HepG2 (cell line): ENCODE data around the gene NR1H2. TPM values are rescaled to one million over a fixed set of nuclear protein-coding genes. Genes with fewer than 3 reads are reported as not detected.
A peak's percentile ranks its signal among the peaks of the same experiment; 100 is the strongest.

ENCODE experiments used
- FOXA1 ChIP-seq, 2 experiments: fragments of 450-650 bp in 1 of 2; sonication (generic) in 1 of 2; formaldehyde crosslinking in 1 of 2; IDR thresholded peaks; 2 replicates each; pipeline versions ENCODE4 v1.4.0 to v1.6.1; 2016 to 2020; ENCODE audit warnings: missing genetic modification reagents in 1 of 2
- GRHL1 ChIP-seq: sonication (generic); formaldehyde crosslinking; conservative IDR thresholded peaks from 2 replicates; pipeline ENCODE4 v1.8.0; 2022; ENCODE audit warnings: missing genetic modification reagents
- KMT2B ChIP-seq: IDR thresholded peaks from 2 replicates; pipeline ENCODE4 v1.6.1; 2016; ENCODE audit warnings: missing genetic modification reagents, missing compliant biosample characterization
- MEIS1 ChIP-seq: sonication (generic); formaldehyde crosslinking; IDR thresholded peaks from 2 replicates; pipeline ENCODE4 v1.9.0; 2021; ENCODE audit warnings: mild to moderate bottlenecking, missing genetic modification reagents, moderate library complexity, borderline replicate concordance
- MIXL1 ChIP-seq: IDR thresholded peaks from 2 replicates; pipeline ENCODE4 v1.6.1; 2016
- NFKBIZ ChIP-seq: IDR thresholded peaks from 2 replicates; pipeline ENCODE4 v1.6.1; 2018; ENCODE audit warnings: missing genetic modification reagents, missing compliant biosample characterization
- RCOR2 ChIP-seq: IDR thresholded peaks from 2 replicates; pipeline ENCODE4 v1.6.1; 2016; ENCODE audit warnings: missing biosample characterization, missing genetic modification reagents
- ZFX ChIP-seq: sonication (generic); formaldehyde crosslinking; IDR thresholded peaks from 2 replicates; pipeline ENCODE4 v1.4.0; 2020; ENCODE audit warnings: mild to moderate bottlenecking, low read depth, missing genetic modification reagents, moderate library complexity
- ZNF18 ChIP-seq: sonication (generic); formaldehyde crosslinking; IDR thresholded peaks from 2 replicates; pipeline ENCODE4 v1.8.0; 2022; ENCODE audit warnings: mild to moderate bottlenecking, missing genetic modification reagents; ENCODE audit not compliant: insufficient replicate concordance
- ZNF256 ChIP-seq: sonication (generic); formaldehyde crosslinking; conservative IDR thresholded peaks from 2 replicates; pipeline ENCODE4 v1.4.0; 2020; ENCODE audit warnings: missing genetic modification reagents
- ZNF383 ChIP-seq: sonication (generic); formaldehyde crosslinking; IDR thresholded peaks from 2 replicates; pipeline ENCODE4 v1.4.0; 2020; ENCODE audit warnings: missing genetic modification reagents, mild to moderate bottlenecking, borderline replicate concordance
- ZNF761 ChIP-seq: sonication (generic); formaldehyde crosslinking; conservative IDR thresholded peaks from 2 replicates; pipeline ENCODE4 v1.4.0; 2020; ENCODE audit warnings: mild to moderate bottlenecking, missing genetic modification reagents
- polyA plus RNA-seq, 8 experiments: library from polyadenylated mRNA; depleted of rRNA in 3 of 8; stranded (reverse) in 7 of 8; unstranded in 1 of 8; fragments of >200 nt; fragmentation: Illumina TruSeq in 4 of 8; extraction: Trizol in 4 of 8; gene quantifications; 2 replicates each; pipeline versions ENCODE4 v1.2.1 to v1.2.3, GENCODE V29; 2011 to 2016; ENCODE audit warnings: low read depth in 4 of 8, missing spikeins in 1 of 8, mixed read lengths in 1 of 8; ENCODE audit not compliant: insufficient read depth in 1 of 8
- total RNA-seq, 5 experiments: library from RNA; depleted of rRNA; stranded (reverse); fragments of >200 nt; fragmentation: Illumina TruSeq; extraction: Trizol; gene quantifications; 2 replicates each; pipeline ENCODE4 v1.2.3, GENCODE V29; 2016; ENCODE audit warnings: low read depth in 1 of 5
- TF ChIP-seq, protein P1 (sequence below): sonication (generic); formaldehyde crosslinking; IDR thresholded peaks from 2 replicates; pipeline ENCODE4 v1.5.0; 2020; ENCODE audit warnings: mild to moderate bottlenecking, missing genetic modification reagents, borderline replicate concordance
- TF ChIP-seq, protein P2 (sequence below), 2 experiments: sonication (generic) in 1 of 2; formaldehyde crosslinking in 1 of 2; IDR thresholded peaks; 2 replicates each; pipeline versions ENCODE4 v1.4.0 to v1.6.1; 2018 to 2020; ENCODE audit warnings: missing genetic modification reagents in 2 of 2, borderline replicate concordance in 1 of 2, low read depth in 1 of 2, mild to moderate bottlenecking in 1 of 2, missing biosample characterization in 1 of 2

The NR1H2 gene
- total and polyA plus RNA-seq, 2 of the 13 experiments (the other 11 are each of a cell fraction or from before 2014, with no cell fraction given) = 10.3 to 13.5 TPM

GRCh38 chr19:50383852-50384684 lies 7.8 kb downstream of the NR1H2 start, which contains the start of gene POLD1 (continued):
- TF ChIP-seq MEIS1 = peak; percentile 60; the same call in 1 of the 2 replicates
- TF ChIP-seq FOXA1 (IDR thresholded peaks at IDR 0.05) = no peak
- TF ChIP-seq FOXA1 (CRISPR knock-in tag; IDR thresholded peaks at IDR 0.05) = no peak
- TF ChIP-seq ZFX (CRISPR knock-in tag) = peak; percentile 82
- 0 out of 2 replicates have a peak, but pooled peaks have one; percentile 53 for TF ChIP-seq ZNF256 (CRISPR knock-in tag)
- no peak for TF ChIP-seq GRHL1
- 0 out of 2 replicates have a peak, but pooled peaks have one; percentile 37 for TF ChIP-seq KMT2B (CRISPR knock-in tag)
- TF ChIP-seq NFKBIZ (CRISPR knock-in tag) = no peak
- TF ChIP-seq, protein P1, sequence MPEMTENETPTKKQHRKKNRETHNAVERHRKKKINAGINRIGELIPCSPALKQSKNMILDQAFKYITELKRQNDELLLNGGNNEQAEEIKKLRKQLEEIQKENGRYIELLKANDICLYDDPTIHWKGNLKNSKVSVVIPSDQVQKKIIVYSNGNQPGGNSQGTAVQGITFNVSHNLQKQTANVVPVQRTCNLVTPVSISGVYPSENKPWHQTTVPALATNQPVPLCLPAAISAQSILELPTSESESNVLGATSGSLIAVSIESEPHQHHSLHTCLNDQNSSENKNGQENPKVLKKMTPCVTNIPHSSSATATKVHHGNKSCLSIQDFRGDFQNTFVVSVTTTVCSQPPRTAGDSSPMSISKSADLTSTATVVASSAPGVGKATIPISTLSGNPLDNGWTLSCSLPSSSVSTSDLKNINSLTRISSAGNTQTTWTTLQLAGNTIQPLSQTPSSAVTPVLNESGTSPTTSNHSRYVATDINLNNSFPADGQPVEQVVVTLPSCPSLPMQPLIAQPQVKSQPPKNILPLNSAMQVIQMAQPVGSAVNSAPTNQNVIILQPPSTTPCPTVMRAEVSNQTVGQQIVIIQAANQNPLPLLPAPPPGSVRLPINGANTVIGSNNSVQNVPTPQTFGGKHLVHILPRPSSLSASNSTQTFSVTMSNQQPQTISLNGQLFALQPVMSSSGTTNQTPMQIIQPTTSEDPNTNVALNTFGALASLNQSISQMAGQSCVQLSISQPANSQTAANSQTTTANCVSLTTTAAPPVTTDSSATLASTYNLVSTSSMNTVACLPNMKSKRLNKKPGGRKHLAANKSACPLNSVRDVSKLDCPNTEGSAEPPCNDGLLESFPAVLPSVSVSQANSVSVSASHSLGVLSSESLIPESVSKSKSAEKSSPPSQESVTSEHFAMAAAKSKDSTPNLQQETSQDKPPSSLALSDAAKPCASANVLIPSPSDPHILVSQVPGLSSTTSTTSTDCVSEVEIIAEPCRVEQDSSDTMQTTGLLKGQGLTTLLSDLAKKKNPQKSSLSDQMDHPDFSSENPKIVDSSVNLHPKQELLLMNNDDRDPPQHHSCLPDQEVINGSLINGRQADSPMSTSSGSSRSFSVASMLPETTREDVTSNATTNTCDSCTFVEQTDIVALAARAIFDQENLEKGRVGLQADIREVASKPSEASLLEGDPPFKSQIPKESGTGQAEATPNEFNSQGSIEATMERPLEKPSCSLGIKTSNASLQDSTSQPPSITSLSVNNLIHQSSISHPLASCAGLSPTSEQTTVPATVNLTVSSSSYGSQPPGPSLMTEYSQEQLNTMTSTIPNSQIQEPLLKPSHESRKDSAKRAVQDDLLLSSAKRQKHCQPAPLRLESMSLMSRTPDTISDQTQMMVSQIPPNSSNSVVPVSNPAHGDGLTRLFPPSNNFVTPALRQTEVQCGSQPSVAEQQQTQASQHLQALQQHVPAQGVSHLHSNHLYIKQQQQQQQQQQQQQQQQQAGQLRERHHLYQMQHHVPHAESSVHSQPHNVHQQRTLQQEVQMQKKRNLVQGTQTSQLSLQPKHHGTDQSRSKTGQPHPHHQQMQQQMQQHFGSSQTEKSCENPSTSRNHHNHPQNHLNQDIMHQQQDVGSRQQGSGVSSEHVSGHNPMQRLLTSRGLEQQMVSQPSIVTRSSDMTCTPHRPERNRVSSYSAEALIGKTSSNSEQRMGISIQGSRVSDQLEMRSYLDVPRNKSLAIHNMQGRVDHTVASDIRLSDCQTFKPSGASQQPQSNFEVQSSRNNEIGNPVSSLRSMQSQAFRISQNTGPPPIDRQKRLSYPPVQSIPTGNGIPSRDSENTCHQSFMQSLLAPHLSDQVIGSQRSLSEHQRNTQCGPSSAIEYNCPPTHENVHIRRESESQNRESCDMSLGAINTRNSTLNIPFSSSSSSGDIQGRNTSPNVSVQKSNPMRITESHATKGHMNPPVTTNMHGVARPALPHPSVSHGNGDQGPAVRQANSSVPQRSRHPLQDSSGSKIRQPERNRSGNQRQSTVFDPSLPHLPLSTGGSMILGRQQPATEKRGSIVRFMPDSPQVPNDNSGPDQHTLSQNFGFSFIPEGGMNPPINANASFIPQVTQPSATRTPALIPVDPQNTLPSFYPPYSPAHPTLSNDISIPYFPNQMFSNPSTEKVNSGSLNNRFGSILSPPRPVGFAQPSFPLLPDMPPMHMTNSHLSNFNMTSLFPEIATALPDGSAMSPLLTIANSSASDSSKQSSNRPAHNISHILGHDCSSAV (CRISPR knock-in tag) = no peak
- TF ChIP-seq, protein P2, sequence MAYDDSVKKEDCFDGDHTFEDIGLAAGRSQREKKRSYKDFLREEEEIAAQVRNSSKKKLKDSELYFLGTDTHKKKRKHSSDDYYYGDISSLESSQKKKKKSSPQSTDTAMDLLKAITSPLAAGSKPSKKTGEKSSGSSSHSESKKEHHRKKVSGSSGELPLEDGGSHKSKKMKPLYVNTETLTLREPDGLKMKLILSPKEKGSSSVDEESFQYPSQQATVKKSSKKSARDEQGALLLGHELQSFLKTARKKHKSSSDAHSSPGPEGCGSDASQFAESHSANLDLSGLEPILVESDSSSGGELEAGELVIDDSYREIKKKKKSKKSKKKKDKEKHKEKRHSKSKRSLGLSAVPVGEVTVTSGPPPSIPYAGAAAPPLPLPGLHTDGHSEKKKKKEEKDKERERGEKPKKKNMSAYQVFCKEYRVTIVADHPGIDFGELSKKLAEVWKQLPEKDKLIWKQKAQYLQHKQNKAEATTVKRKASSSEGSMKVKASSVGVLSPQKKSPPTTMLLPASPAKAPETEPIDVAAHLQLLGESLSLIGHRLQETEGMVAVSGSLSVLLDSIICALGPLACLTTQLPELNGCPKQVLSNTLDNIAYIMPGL (CRISPR knock-in tag; IDR thresholded peaks at IDR 0.05; ENCODE audit: borderline replicate concordance in 1 of 2, low read depth in 1 of 2) = peak in 1 of 2 experiments; percentile 72; a peak in 2 of 4 replicates
- no peak for TF ChIP-seq RCOR2 (CRISPR knock-in tag)
- TF ChIP-seq MIXL1 (CRISPR knock-in tag) = no peak
- TF ChIP-seq ZNF383 (CRISPR knock-in tag) = no peak
- no peak for TF ChIP-seq ZNF18 (CRISPR knock-in tag)
- TF ChIP-seq ZNF761 (CRISPR knock-in tag) = 0 out of 2 replicates have a peak, but pooled peaks have one; percentile 69
